HUES48 (cell line): ENCODE data around the gene LDLRAD4.

Experiments used
- H3K27ac ChIP-seq: one replicate; pipeline ENCODE4 v1.7.0; 2013; ENCODE audit warnings: low read depth, low read length, inconsistent platforms
- H3K27me3 ChIP-seq: 2 replicates; pipeline ENCODE4 v1.6.1; 2013; ENCODE audit warnings: mild to moderate bottlenecking, low read length; ENCODE audit not compliant: control insufficient read depth, insufficient read depth
- H3K36me3 ChIP-seq: 2 replicates; pipeline ENCODE4 v1.6.1; 2013; ENCODE audit warnings: low read length; ENCODE audit not compliant: control insufficient read depth, insufficient read depth
- H3K4me1 ChIP-seq: 2 replicates; pipeline ENCODE4 v1.6.1; 2013; ENCODE audit warnings: mild to moderate bottlenecking, low read length; ENCODE audit not compliant: control insufficient read depth, insufficient read depth
- H3K4me3 ChIP-seq: 2 replicates; pipeline ENCODE4 v1.5.1; 2013; ENCODE audit warnings: mild to moderate bottlenecking, low read depth, low read length
- H3K9ac ChIP-seq: 2 replicates; pipeline ENCODE4 v1.6.1; 2013; ENCODE audit warnings: mild to moderate bottlenecking, low read depth, low read length, moderate library complexity
- H3K9me3 ChIP-seq: 2 replicates; pipeline ENCODE4 v1.6.1; 2013; ENCODE audit warnings: low read length; ENCODE audit not compliant: control insufficient read depth, insufficient read depth

The LDLRAD4 gene

DNA sequence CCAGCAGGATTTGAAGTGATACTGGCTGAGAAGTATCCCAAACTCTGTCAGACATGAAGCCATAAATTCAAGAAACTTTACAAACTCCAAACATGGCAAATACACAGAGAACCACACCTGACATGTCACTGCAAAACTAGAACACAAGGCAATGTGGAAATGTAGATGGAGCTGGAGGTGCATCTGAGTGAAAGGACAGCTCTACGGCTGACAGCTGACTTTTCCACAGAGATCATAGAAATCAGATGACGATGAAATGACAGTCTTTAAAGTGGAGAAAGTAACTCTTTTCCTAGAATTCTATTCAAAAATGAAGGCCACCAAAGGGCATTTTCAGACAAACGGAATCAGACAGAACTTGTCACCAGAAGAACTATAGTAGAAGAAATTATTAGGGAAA, 97.5 kb downstream of the LDLRAD4 start:
- Histone ChIP-seq H3K27ac (no peak overlapping the region), H3K36me3 (no peaks in the 10 kb centered on the region), H3K9ac (no peak overlapping the region), H3K27me3 (no peaks in the 10 kb centered on the region), H3K9me3 (peaks cover 15% of the 10 kb centered on the region; the same call in 1 of the 2 replicates), H3K4me1 (no peaks in the 10 kb centered on the region), H3K4me3 (no peak overlapping the region)

DNA sequence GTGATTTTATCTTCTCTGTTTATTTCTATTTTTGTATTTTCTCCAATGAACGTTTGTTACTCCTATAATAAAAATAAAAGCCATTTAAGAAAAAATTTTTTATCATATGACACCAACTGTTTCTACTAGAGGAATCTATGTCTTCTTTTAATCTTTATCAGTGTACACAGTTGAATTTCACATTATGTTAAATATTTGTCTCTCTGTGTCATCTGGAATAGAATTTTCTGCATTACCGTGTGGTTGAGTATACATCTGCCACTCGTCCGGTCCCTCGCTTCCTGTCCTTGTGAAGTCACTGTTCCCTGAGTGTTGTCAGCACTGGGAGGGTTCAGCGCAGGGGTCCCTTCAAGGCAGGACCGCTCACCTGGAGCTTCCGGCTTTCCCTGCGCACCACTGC, 99.2 kb downstream of the LDLRAD4 start:
- H3K9me3 ChIP-seq = peaks cover 15% of the 10 kb centered on the region; the same call in 1 of the 2 replicates
- no peak overlapping the region for H3K9ac ChIP-seq
- no peak overlapping the region for H3K4me3 ChIP-seq
- H3K27ac ChIP-seq = no peak overlapping the region
- no peaks in the 10 kb centered on the region for H3K36me3 ChIP-seq
- H3K4me1 ChIP-seq = no peaks in the 10 kb centered on the region
- no peaks in the 10 kb centered on the region for H3K27me3 ChIP-seq

DNA sequence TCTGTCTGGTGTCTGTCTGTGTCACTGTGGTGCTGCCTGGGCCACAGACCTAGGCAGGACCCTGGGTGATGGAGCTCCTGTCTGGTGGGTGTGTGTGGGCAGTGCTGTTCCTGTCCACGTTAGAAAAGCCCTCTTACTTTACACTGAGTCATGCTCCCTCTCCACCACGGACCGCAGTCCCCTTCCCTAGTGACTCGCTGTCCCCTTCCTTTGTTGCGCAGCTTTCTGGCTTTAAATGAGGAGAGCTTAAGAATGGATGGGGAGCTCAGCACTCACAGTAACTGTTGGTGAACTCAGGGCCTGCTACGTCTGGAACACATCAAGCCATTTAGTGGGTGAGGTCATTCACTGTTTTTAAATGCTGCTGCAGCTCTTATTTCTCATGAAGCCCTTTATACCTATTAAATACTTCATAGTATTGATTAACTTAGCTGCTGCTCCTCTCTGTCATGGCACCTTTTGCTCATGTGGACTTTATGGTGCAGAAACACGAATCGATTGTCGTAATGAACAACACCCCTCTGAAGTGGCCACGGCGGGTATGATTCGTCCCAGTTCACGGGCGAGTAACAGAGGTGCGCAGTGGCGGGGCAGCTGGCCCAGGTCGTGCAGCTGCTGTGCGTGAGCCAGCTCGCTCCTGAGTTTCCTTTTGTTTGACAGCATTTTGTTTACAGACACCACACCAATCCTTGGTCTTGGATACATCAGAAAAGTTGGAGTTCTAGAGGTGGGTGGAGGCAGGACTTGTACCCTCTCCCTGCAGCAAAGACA, 100.4 kb downstream of the LDLRAD4 start:
- peaks cover 15% of the 10 kb centered on the region; the same call in 1 of the 2 replicates for H3K9me3 ChIP-seq
- H3K9ac ChIP-seq = no peak overlapping the region
- H3K4me1 ChIP-seq = peaks cover 5% of the 10 kb centered on the region; the same call in 1 of the 2 replicates
- H3K27ac ChIP-seq = no peak overlapping the region
- no peaks in the 10 kb centered on the region for H3K27me3 ChIP-seq
- no peak overlapping the region for H3K4me3 ChIP-seq
- H3K36me3 ChIP-seq = no peaks in the 10 kb centered on the region

DNA sequence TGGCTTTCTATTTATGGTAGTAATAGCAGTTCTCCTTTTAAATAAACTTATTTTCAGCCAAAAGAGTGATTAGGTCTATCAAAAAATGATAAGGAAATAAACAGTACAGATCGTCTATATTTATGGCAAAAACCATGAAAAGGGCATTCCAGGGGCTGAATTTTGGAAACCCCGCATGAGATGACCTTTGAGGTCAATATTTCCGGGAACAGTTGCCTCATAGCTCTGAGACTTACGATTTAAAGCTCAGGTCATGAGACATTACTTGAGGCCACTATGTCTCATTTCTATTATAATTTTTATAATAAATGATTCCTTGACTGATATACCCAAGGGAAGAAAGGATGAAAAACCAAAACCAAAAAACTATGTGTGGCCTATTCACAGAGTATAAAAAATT, 101.1 kb downstream of the LDLRAD4 start:
- Histone ChIP-seq H3K4me1 (peaks cover 5% of the 10 kb centered on the region; the same call in 1 of the 2 replicates), H3K9ac (no peak overlapping the region), H3K4me3 (no peak overlapping the region), H3K27me3 (no peaks in the 10 kb centered on the region), H3K9me3 (peaks cover 15% of the 10 kb centered on the region; the same call in 1 of the 2 replicates), H3K27ac (no peak overlapping the region), H3K36me3 (no peaks in the 10 kb centered on the region)

DNA sequence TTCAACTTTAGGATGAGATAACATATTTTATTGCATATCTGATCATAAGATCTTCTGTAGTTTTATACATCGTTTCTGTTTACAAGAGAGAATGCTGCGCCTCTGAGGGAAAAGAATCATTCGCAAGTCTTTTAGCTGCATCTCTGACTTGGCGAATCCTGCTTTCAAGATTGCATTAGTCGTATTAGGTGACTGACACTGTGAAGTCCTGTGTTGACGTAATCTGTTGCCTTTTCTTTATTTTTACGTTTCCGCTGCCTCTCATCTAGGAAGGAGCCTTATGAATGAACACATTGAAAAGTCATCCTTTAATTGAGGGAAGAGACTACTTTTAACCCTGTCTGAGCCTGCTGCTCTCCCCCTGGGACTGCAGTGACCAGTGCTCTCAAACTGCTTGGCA, 101.5 kb downstream of the LDLRAD4 start:
- no peak overlapping the region for H3K27ac ChIP-seq
- H3K36me3 ChIP-seq = no peaks in the 10 kb centered on the region
- H3K27me3 ChIP-seq = no peaks in the 10 kb centered on the region
- peaks cover 15% of the 10 kb centered on the region; the same call in 1 of the 2 replicates for H3K9me3 ChIP-seq
- H3K4me3 ChIP-seq = no peak overlapping the region
- H3K9ac ChIP-seq = no peak overlapping the region
- H3K4me1 ChIP-seq = peaks cover 5% of the 10 kb centered on the region

DNA sequence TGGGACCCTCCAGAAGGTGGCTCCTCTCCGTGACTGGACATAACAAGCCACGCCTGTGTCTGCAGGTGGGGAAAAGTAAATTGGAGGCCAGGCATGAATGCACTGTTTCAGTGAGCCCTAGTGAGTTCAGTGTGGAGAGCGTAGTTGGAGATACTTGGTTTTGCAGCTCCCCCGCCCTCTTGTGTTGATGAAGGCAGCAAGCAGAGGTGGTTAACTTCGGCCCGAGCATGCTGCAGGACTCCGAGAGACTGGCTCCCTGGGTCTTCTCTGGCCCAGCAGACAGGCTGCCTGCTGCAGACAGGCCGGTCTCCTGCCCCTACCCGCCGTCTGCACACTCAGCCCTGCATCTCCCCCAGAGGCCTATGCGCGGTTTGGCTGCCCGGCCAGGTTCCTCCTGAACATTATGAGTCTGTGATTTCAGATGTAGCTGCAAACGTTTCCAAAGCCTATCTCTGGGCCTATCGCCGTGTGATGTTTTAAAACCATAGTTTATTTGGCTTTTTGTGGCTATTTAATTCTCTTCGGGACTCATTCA, 102.4 kb downstream of the LDLRAD4 start:
- Histone ChIP-seq H3K36me3 (no peaks in the 10 kb centered on the region), H3K27me3 (no peaks in the 10 kb centered on the region), H3K27ac (no peak overlapping the region), H3K4me1 (peaks cover 5% of the 10 kb centered on the region), H3K9me3 (peaks cover 8% of the 10 kb centered on the region; the same call in 1 of the 2 replicates), H3K4me3 (no peak overlapping the region), H3K9ac (no peak overlapping the region)

DNA sequence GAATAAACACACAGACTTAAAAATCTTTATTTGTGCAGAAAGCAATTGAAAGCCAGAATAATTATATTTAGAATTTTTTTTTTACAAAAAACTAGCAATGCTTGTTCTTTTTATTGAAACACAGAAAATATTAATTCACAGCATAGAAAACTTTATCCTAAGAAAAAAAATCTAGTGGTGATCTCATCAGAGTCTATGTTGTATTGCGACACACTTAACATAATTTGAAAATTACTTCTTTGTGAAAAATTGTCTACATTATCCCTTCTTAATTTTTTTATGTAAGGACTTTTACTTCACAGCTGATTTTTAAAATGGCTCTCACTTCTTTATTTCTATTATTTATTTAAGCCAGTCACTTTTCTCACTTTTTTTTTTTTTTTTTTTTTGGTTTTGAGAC, 103.4 kb downstream of the LDLRAD4 start:
- no peak overlapping the region for H3K9ac ChIP-seq
- H3K9me3 ChIP-seq = peaks cover under 1% of the 10 kb centered on the region; the same call in 1 of the 2 replicates
- no peaks in the 10 kb centered on the region for H3K27me3 ChIP-seq
- no peak overlapping the region for H3K27ac ChIP-seq
- peaks cover 5% of the 10 kb centered on the region for H3K4me1 ChIP-seq
- no peak overlapping the region for H3K4me3 ChIP-seq
- H3K36me3 ChIP-seq = no peaks in the 10 kb centered on the region

DNA sequence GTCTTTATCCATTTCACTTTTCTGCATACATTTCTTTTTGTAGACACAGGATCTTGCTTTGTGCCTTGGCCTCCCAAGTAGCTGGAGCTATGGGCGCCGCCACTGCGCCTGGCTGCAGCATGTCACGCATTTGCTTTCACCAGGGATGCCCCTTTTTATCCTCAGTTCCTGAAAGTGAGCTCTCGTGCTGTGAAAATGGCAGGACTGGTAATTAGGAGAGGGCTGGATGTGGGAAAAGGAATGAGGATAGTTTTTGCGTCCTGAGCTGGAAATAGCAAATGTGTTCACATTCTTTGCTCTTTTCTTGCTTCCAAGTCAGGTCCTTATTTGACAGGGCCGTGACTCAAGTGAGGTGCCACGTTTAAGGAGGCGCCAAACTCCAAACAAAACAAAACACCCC, 104.6 kb downstream of the LDLRAD4 start:
- Histone ChIP-seq H3K4me1 (peaks cover 5% of the 10 kb centered on the region), H3K9ac (no peak overlapping the region), H3K27ac (no peak overlapping the region), H3K9me3 (peaks cover 3% of the 10 kb centered on the region), H3K4me3 (no peak overlapping the region), H3K36me3 (no peaks in the 10 kb centered on the region), H3K27me3 (no peaks in the 10 kb centered on the region)

DNA sequence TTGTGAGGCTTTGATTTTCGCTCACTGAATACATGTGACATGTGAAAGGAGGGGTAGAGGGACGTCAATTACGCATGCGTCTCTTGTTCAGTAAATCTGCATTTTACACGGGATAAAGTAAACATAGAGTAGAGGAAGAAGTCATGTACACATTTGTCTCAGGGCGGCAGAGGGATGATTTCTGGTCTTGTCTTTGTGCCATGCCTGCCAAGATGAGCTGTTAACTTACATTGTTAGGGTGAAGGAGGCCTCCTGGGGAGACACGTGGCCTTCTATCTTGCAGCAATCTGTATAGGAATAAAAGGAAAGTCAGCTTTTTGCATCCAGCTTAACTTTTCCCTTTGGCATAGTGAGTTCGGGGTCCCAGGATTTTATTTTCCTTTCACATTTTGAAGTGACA, 106.3 kb downstream of the LDLRAD4 start:
- Histone ChIP-seq H3K9me3 (peaks cover 4% of the 10 kb centered on the region), H3K36me3 (no peaks in the 10 kb centered on the region)

DNA sequence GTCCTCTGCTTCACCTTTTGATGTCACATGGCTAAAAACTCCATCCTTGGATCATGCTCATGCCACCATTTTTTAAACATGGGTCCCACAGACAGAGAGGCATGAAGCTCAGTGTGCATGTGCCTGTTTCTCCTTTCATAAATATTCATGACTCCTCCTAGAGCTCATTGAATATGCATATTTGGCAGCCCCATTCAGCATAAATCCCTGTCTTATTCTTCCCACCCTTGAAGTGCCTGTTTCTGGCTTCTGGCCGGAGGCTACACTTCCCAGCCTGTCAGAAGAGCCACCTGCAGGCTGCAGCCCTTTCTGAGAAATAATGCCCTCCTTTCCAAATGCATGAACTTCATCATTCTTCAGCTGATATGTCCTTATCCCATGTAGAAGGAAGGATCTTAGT, 109.7 kb downstream of the LDLRAD4 start:
- no peak overlapping the region for H3K4me3 ChIP-seq
- H3K9ac ChIP-seq = no peak overlapping the region
- H3K36me3 ChIP-seq = no peaks in the 10 kb centered on the region
- H3K27me3 ChIP-seq = no peaks in the 10 kb centered on the region
- H3K4me1 ChIP-seq = peaks cover 2% of the 10 kb centered on the region
- peaks cover 4% of the 10 kb centered on the region for H3K9me3 ChIP-seq
- H3K27ac ChIP-seq = no peak overlapping the region

More for the DNA sequence above, 106.3 kb downstream of the LDLRAD4 start:
- peaks cover 5% of the 10 kb centered on the region for H3K4me1 ChIP-seq
- no peak overlapping the region for H3K27ac ChIP-seq
- H3K9ac ChIP-seq = no peak overlapping the region
- H3K4me3 ChIP-seq = no peak overlapping the region
- no peaks in the 10 kb centered on the region for H3K27me3 ChIP-seq

DNA sequence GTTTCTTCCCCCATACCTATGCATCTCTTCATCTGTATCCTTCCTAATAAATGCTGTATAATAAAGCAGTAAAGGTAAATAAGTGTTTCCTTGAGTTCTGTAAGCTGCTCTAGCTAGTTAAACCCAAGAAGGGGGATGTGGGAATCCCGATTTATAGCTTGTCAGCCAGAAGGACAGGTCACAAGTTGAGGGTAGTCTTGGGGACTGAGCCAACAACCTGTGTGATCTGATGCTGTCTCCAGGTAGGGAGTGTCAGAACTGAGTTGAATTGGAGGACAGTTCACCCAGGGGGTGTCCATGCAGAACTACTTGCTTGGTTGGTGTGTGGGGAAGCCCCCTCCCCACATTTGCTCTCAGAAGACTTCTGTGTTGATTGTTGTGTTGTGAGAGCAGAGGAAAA, 112.4 kb downstream of the LDLRAD4 start:
- Histone ChIP-seq H3K27me3 (no peaks in the 10 kb centered on the region), H3K27ac (no peak overlapping the region), H3K36me3 (no peaks in the 10 kb centered on the region), H3K9me3 (peaks cover 4% of the 10 kb centered on the region), H3K4me3 (no peak overlapping the region), H3K4me1 (no peaks in the 10 kb centered on the region), H3K9ac (no peak overlapping the region)
